Measurements from ENCODE around the gene KRTAP9-9. TPM values are rescaled to one million over a fixed set of nuclear protein-coding genes. Genes with fewer than 3 reads are reported as not detected.

KRTAP9-9 gene
- polyA plus RNA-seq, 1 donor from 2014 or later: not detected

DNA sequence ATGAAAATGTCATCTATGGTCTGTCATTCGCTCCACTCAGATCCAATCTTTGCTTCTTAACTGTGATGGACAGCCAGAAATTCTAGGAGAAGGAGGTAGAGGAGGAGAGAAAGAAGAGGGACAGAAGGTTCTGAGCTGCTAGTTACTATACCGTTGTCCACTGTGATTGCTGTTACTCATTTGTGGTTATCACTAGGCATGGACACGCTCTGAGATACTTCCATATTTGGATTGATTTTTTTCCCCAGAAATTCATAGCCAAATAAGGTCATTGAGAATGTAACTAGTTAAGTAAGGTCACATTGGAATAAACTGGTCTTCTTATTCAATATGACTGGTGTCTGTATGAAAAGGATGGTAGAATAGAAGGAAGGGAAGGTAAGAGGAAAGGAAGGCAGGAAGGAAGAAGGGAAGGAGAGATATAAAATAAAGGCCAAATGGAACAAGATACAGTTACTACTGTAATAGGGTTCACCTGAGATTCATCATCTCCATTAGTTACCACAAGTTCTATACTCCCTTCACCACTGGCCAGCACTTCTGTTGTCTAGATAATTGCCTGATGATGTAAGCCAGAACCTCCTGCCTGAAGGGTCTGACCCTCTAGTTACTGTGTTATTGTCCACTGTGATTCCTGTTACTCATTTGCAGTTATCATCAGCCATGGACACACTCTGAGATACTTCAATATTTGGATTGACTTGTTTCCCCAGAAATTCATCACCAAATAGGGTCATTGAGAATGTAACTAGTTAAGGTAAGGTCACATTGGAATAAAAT is 23.2 kb downstream of the KRTAP9-9 start:
- H3K4me2 ChIP-seq (ENCODE audit: low read length): no peak overlapping the region
- no peaks in the 10 kb centered on the region for H3K79me2 ChIP-seq (replicated peaks; ENCODE audit: insufficient read depth, low read length)
- no peaks in the 10 kb centered on the region for H3K36me3 ChIP-seq (ENCODE audit: insufficient read depth, low read length)
- H3K27me3 ChIP-seq (ENCODE audit: insufficient read depth, low read depth, low read length): no peaks in the 10 kb centered on the region
- no peaks in the 10 kb centered on the region for H4K20me1 ChIP-seq (ENCODE audit: insufficient read depth)
- no peaks in the 10 kb centered on the region for H3K9me2 ChIP-seq (ENCODE audit: insufficient read depth, low read length)
- no peak overlapping the region for H3K27ac ChIP-seq (ENCODE audit: low read length)
- no peak overlapping the region for H3K9ac ChIP-seq (ENCODE audit: low read length)
- H3K4me3 ChIP-seq (ENCODE audit: low read length): no peak overlapping the region
- H2AFZ ChIP-seq (ENCODE audit: low read depth, low read length): no peak overlapping the region
- no peak for TF ChIP-seq MXI1 (conservative IDR thresholded peaks at IDR 0.05; ENCODE audit: poor library complexity, severe bottlenecking)
- TF ChIP-seq EP300 (conservative IDR thresholded peaks at IDR 0.05; ENCODE audit: poor library complexity, severe bottlenecking): no peak
- TF ChIP-seq TAF1 (IDR thresholded peaks at IDR 0.05; ENCODE audit: low read depth): no peak
- no peaks in the 10 kb centered on the region for H3F3A ChIP-seq (ENCODE audit: insufficient read depth, low read length, poor library complexity, severe bottlenecking)
- H3K9me3 ChIP-seq (ENCODE audit: low read length): no peaks in the 10 kb centered on the region

DNA sequence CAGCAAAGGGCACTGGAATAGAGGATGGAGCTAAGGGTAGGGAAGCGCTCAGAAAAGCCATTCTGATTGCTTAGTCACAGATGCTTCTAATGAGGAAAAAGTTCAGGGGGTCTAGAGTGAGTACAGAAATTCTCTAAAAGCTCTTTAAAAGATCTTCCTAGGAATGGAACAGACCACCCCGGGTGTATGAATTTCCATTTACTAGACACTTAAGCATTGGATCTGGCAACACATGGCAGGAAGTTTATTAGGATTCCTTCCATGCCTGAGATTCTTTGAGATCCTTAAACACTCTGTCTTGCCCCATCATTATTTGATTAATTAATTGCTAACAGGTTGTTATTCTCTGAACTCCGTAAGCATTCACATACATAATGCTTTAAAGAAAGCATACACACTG is 28.9 kb downstream of the KRTAP9-9 start:
- no peak overlapping the region for H3K27ac ChIP-seq (ENCODE audit: low read length)
- no peak overlapping the region for H2AFZ ChIP-seq (ENCODE audit: low read depth, low read length)
- no peak overlapping the region for H3K4me2 ChIP-seq (ENCODE audit: low read length)

More for the DNA sequence above, 28.9 kb downstream of the KRTAP9-9 start:
- Histone ChIP-seq H3K9me2 (ENCODE audit: insufficient read depth, low read length) (no peaks in the 10 kb centered on the region), H4K20me1 (ENCODE audit: insufficient read depth) (no peaks in the 10 kb centered on the region), H3K27me3 (ENCODE audit: insufficient read depth, low read depth, low read length) (no peaks in the 10 kb centered on the region), H3K36me3 (ENCODE audit: insufficient read depth, low read length) (no peaks in the 10 kb centered on the region), H3K79me2 (replicated peaks; ENCODE audit: insufficient read depth, low read length) (no peaks in the 10 kb centered on the region), H3K9me3 (ENCODE audit: low read length) (no peaks in the 10 kb centered on the region), H3F3A (ENCODE audit: insufficient read depth, low read length, poor library complexity, severe bottlenecking) (no peaks in the 10 kb centered on the region), H3K9ac (ENCODE audit: low read length) (no peak overlapping the region), H3K4me3 (ENCODE audit: low read length) (no peak overlapping the region)
- no peak for TF ChIP-seq SMC3 (conservative IDR thresholded peaks at IDR 0.05; ENCODE audit: poor library complexity)
- no peak for TF ChIP-seq EP300 (conservative IDR thresholded peaks at IDR 0.05; ENCODE audit: poor library complexity, severe bottlenecking)
- TF ChIP-seq, protein P1, sequence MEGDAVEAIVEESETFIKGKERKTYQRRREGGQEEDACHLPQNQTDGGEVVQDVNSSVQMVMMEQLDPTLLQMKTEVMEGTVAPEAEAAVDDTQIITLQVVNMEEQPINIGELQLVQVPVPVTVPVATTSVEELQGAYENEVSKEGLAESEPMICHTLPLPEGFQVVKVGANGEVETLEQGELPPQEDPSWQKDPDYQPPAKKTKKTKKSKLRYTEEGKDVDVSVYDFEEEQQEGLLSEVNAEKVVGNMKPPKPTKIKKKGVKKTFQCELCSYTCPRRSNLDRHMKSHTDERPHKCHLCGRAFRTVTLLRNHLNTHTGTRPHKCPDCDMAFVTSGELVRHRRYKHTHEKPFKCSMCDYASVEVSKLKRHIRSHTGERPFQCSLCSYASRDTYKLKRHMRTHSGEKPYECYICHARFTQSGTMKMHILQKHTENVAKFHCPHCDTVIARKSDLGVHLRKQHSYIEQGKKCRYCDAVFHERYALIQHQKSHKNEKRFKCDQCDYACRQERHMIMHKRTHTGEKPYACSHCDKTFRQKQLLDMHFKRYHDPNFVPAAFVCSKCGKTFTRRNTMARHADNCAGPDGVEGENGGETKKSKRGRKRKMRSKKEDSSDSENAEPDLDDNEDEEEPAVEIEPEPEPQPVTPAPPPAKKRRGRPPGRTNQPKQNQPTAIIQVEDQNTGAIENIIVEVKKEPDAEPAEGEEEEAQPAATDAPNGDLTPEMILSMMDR (IDR thresholded peaks at IDR 0.05; ENCODE audit: poor library complexity, severe bottlenecking): no peak
- TF ChIP-seq EZH2 (IDR thresholded peaks at IDR 0.05; ENCODE audit: borderline replicate concordance, insufficient read depth, low read length, poor library complexity, severe bottlenecking): no peak
- TF ChIP-seq POLR2AphosphoS5 (IDR thresholded peaks at IDR 0.05): no peak
- TF ChIP-seq MXI1 (conservative IDR thresholded peaks at IDR 0.05; ENCODE audit: poor library complexity, severe bottlenecking): no peak
- TF ChIP-seq, protein P2, sequence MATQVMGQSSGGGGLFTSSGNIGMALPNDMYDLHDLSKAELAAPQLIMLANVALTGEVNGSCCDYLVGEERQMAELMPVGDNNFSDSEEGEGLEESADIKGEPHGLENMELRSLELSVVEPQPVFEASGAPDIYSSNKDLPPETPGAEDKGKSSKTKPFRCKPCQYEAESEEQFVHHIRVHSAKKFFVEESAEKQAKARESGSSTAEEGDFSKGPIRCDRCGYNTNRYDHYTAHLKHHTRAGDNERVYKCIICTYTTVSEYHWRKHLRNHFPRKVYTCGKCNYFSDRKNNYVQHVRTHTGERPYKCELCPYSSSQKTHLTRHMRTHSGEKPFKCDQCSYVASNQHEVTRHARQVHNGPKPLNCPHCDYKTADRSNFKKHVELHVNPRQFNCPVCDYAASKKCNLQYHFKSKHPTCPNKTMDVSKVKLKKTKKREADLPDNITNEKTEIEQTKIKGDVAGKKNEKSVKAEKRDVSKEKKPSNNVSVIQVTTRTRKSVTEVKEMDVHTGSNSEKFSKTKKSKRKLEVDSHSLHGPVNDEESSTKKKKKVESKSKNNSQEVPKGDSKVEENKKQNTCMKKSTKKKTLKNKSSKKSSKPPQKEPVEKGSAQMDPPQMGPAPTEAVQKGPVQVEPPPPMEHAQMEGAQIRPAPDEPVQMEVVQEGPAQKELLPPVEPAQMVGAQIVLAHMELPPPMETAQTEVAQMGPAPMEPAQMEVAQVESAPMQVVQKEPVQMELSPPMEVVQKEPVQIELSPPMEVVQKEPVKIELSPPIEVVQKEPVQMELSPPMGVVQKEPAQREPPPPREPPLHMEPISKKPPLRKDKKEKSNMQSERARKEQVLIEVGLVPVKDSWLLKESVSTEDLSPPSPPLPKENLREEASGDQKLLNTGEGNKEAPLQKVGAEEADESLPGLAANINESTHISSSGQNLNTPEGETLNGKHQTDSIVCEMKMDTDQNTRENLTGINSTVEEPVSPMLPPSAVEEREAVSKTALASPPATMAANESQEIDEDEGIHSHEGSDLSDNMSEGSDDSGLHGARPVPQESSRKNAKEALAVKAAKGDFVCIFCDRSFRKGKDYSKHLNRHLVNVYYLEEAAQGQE (IDR thresholded peaks at IDR 0.05; ENCODE audit: borderline replicate concordance): no peak
- no peak for TF ChIP-seq RAD21 (conservative IDR thresholded peaks at IDR 0.05)
- no peak for TF ChIP-seq TAF1 (IDR thresholded peaks at IDR 0.05; ENCODE audit: low read depth)
